OCI-LY3 (cell line): ENCODE measurements around the gene IL33.

Experiments
- EZH2phosphoT487 ChIP-seq: fragments of 200-600 bp; shearing (Covaris generic); IDR thresholded peaks from 2 replicates; pipeline ENCODE4 v1.6.1; 2018; ENCODE audit warnings: antibody characterized with exemption, mixed run types, low read depth
- TF ChIP-seq, protein P1 (sequence below): fragments of 200-600, 300-600 bp; sonication (generic); IDR thresholded peaks from 2 replicates; pipeline ENCODE4 v1.5.1; 2014; ENCODE audit warnings: antibody characterized with exemption, low read length, low read depth

DNA sequence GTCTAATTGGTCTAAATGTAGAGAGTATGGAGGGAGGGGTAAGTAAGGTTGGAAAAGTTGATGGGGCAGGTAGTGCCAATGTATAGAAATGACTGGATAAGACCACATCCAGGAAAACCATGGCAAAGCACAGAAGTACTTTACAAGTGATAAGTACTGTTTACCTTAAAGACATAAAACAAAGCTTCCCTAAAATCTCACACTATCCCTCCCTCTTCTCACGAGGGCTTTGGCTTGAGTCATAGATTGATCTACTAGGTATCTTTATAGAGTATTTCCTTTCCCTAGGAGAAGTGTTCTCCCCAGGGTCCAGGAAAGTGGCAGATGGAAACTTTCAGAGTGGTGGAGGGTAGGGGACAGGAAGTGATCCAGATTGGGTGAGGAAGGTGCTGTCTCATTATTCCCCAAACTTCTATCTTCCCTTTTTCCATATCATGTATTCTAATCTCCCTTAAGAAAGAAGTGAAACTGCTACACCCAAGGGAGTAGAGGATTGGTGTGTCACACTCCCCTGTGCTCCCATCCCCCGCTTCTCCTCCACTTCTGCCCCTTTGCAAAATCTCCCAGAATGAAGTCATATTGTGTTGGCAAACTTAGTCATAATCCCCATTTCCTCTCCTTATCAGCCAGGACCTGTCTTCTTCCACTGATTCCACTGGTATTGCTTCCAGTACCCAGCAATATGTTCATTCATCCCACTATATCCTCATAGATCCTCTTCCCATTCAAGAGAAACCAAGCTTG, 14.6 kb downstream of the IL33 start:
- TF ChIP-seq, protein P1, sequence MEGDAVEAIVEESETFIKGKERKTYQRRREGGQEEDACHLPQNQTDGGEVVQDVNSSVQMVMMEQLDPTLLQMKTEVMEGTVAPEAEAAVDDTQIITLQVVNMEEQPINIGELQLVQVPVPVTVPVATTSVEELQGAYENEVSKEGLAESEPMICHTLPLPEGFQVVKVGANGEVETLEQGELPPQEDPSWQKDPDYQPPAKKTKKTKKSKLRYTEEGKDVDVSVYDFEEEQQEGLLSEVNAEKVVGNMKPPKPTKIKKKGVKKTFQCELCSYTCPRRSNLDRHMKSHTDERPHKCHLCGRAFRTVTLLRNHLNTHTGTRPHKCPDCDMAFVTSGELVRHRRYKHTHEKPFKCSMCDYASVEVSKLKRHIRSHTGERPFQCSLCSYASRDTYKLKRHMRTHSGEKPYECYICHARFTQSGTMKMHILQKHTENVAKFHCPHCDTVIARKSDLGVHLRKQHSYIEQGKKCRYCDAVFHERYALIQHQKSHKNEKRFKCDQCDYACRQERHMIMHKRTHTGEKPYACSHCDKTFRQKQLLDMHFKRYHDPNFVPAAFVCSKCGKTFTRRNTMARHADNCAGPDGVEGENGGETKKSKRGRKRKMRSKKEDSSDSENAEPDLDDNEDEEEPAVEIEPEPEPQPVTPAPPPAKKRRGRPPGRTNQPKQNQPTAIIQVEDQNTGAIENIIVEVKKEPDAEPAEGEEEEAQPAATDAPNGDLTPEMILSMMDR = no peak
- no peak for TF ChIP-seq EZH2phosphoT487
